ENCODE results near the gene PTPRA.

The PTPRA gene

DNA sequence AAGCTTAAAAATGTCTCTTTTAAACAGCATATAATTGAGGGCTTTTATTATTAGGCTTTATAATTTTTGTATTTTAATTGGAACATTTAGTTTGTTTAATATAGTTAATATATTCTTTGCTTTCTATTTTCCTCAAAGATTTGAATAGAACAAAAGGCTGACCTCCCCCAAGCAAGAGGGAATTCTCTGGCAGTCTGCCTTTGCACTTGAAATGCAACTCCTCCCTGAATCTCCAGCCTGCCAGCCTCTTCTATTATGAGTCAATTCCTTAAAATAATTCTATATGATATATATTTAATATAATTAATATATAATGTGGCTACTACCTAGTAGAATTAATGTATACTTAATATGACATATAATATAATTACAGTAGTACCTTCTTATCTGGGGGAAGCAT lies 69.2 kb downstream of the PTPRA start:
- DNase-seq, result no peak

DNA sequence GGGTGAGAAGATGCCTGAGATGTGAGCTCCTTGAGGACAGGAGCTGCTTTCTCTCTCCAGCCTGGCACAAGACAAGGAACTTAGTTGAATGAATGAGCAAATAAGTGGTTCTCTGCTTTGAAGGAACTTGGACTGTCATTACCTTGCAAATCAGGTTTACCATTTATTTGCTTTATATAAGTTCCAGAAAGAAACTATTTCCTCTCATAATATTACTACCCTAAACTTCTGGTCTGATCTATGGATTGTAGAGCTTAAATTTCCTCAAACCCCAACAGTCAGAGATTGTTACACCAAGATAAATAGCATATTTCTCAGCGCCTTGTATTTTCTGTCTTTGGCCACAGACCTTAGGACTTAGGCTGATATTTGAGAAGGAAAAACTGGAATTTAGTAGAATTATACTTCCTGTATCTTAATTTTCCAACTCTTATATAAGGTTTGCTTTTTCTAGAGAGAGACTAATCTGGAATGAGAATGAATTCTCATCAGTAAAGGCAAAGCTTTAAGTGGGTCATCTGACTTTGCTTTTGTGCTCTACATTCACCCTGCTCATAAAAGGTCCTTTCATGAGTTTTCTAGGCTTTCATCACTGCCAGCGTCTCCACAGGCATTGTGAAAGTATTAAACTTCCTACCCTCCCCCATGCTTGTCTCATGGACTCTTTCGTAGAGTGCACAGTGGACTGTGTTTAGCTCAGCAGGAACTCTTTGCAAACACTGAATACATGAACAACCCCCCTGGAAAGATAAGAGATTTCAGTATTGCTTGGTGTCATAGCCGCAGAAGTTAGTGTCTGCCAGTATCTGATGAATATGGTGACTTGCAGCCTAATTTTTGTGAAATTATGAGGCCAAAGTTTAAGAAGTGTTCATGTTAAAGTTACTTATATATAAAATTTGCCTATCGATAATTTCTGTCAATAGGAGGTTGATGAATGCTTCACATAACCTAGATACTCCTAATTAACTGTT lies 74.0 kb downstream of the PTPRA start:
- DNase-seq, result no peak

DNA sequence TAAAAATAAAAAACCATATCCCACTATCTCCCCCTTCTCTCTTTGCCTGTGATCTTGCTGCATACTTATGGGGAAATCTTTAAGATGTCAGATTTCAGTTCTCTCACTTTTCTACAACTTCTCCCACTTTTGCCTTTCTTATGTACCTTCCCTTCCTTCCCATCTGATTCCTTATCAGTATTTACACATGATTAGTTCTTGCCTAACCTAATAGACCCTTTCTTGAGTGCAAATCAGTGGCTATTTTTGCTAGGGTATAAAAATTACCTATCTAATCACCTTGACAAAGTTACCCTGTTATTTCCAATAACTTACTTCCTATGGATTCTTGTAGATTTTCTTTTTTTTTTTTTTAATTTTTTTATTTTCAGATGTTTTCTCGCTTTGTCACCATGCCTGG lies 75.7 kb downstream of the PTPRA start:
- DNase-seq, result no peak

DNA sequence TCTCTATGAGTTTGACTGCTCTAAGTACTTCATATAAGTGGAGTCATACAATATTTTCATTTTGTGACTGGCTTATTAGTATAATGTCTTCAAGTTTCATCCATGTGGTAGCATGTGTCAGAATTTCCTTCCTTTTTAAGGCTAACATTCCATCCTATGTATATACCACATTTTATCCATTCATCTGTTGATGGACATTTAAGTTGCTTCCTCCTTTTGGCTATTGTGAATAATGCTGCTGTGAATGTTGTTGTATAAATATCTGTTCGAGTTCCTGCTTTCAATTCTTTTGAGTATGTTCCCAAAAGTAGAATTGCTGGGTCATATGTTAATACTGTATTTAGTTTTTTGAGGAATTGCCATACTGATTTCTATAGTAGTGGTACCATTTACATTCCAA lies 79.5 kb downstream of the PTPRA start:
- DNase-seq, result no peak

DNA sequence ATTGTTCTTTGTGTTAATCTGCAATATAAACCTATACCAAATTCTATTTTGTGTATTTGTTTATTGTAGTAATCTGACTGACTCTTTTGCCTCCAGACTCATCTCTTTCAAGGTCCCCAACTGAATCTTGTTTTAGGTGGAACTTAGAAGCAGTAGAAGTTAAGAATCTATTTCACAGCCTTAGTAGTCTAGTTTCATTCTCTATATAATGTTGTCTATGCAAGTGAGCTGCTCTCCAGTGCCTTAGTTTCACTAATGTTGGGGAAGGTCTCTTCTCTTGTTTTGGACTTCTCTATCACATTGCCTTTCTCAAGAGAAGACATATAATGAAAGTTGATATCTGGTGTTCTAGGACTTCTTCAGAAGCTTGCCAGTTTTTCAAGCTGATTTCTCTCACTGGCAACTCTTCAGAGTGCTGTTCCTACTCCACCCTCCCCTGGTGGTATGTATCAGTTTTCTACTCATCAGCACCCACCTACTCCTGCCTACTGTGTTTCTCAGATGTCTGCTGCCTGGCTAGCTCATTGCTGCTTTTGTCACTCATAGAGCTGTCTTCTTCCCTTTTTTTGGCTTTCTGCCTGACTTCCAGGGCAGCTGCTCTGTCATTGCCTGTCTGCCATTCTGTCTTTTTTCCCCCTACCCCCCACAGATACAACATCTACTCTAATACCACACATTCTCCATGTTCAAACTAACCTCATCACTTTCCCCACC lies 82.1 kb downstream of the PTPRA start:
- DNase-seq, result no peak

DNA sequence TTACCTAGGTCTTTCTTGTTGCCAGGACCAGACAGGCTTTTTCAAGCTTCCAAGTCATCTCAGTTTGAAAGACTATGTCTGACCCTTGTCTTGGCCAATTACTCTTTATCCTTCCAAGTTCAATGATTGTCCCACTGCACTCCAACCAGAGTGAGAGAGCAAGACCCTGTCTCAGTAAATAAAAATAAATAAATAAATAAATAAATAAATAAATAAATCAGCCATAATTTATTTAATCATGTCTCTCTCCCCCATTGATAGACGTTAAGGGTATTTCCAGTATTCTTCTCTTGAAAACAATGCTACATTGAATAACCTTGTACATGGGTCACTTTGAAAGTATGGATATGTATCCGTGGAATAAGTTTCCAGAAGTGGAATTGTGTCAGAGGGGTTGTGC lies 83.2 kb downstream of the PTPRA start:
- no peak for DNase-seq

DNA sequence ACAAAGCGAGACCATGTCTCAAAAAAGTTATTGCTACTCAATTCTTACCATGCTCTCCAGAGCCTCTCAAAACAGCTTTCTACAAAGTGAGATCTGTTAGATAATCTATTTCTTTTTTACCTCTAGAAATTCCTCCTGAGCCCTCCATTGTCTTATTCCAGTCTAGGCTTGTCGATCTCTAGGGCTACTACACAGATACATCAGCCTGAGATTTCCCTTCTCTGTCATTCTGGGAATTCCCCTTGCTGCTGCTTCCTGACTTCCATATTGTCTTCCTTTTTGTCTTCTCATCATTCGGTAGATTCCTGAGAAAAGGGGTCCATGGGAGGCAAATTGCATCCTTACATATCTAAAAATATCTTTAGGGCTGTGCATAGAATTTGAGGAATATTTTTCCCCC lies 94.6 kb downstream of the PTPRA start:
- no peak for DNase-seq

DNA sequence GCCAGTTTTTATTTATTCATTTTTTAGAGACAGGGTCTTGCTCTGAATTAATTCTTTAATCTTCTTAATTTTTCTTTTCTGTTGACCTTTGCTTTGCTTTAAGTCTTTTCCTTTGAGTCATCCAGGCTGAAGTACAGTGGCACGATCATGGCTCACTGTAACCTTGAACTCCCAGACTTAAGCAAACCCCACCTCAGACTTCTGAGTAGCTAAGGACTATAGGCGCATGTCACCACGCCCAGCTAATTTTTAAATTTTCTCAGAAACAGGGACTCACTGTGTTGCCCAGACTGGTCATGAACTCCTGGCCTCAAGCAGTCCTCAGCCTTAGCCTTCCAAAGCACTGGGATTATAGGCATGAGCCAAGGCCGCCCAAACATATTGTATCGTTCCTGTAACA lies 98.8 kb downstream of the PTPRA start:
- DNase-seq, result no peak

DNA sequence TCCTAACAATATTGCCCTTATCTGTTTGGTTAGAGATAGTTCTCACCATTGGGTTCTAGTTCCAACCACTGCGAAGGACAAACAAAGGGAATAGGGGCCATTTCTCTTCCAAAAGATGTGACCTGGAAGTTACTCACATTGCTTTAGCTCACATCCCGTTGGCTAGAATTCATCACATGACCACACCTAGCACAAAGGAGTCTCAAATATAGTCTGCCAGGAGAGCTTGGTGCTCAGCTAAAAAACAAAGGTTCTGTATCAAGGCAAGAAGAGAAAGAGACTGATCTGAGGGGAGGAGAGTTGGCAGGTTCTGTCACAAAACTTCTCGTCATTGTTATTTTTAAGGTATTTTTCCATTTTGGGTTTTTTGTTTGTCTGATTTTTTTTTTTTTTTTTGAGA lies 100.3 kb downstream of the PTPRA start:
- DNase-seq, result no peak

DNA sequence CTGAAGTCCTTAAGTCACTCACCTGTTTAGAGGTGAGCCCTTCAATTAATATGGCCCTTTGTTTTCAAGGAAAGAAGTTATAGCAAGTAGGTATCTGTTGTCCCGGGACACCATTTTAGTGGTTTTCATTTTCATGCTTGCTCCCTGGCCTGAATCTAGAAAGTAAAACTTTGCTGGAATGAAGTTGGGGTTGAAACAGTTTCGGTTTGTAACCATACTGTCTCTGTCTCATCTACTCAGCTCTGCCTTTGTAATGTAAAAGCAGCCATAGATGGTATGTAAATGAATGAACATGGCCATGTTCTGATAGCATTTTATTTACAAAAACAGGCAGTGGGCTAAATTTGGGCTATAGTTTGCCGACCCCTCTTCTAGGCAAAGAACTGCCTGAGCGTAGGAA lies 105.2 kb downstream of the PTPRA start:
- no peak for DNase-seq

DNA sequence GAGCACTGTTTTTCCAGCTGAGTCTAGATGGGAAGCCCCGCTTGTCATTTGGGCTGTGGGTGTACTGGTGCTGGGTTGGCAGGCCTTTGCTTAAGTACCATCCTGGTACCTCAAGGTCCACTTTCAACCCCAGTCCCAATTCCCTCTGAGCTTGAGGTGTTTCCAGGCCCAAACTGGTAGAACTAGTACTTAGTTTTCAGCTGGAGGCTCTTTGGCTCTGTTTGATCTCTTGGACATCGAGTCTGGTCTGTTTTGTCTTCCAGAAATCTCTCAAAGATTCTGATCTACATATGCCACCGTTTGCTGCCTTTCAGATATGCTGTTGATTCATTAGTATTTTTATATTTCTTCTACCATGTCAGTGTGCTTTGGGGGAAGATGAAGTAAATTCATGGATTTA lies 108.4 kb downstream of the PTPRA start:
- DNase-seq, result no peak

DNA sequence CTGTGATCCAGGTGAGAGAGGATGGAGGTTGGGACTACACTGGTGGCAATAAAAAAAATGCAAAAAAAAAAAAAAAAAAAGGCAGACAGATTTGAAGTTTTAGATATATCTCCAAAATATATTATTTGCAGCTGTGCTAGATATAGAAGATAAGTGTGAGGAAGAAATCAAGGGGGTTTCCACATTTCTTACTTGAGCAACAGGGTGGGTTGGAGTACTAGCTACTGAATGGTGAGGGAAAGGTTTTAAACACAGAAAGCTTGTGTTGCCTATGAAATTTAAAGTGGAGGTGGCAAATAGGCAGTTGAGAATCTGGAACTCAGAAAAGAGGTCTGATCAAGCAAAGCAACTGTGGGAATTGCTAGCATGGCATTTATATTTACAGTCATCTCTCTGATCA lies 110.2 kb downstream of the PTPRA start:
- no peak for DNase-seq

DNA sequence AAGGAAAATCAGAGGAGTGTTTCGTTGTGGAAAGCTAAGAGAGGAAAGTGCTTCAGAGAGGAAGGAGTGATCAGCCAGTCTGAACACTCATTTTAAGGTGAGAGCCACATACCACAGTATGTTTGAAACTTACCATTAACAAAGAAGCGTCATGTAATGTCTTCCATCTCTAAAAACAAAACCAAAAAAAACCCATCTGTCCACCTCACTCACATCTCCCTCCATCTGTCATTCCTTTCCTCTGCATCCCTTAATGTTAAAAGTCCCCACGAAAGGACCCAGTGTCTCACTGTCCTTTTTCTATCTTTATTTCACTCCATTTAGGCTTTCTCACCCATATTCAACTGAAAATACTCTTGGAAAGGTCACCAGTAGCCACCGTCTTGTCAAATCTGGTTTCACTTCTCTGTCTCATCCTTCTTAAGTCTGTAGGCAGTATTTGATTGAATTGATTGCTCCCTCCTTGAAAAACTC lies 110.8 kb downstream of the PTPRA start:
- DNase-seq, result no peak

DNA sequence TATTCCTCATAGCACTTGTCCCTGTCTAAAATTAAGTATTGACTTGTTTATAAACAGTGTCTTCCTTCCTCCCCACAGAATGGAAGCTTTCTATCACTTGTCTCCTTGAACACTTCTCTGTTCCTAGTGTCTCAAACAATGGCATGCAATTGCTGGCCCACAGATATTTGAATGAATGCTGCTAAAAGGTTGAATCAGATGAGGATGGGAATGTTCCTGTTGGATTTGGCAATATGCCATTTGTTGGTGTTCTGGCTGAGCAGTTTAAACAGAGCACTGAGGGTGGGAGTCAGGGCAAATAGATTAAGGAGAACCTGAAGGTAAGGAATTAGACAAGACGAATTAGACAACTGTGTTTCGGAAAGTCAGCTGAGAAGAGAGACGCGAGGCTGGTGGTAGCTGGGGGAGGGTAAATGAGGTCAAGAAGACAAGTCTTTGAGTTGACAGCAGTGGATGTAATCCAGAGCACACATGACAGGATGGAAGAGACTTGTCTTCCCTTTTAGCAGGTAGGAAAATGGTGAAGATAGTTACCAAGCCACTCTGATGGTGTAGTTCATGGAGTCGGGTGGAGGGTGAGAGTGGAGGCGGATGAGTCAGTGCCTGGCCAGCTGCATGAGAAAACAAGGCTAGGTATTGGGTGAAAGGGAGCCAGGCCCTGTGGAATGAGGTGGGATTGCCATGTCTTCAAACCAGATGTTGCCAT lies 111.8 kb downstream of the PTPRA start:
- no peak for DNase-seq

DNA sequence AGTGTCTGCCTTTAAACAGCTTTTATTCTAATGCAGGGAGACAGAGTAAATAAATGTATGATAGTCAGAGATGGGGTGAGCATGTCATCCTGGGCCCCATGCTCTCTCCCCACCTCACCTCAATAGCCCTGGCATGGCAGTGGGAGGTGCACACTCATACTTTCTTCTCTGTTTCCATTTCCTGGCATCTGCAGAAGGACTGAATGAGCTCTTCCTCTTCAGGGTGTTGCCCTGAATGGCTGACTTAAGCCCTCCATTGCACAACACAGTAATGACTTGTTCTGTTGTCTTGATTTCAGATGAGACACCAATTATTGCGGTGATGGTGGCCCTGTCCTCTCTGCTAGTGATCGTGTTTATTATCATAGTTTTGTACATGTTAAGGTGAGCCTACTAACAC lies 113.2 kb downstream of the PTPRA start:
- DNase-seq, result no peak

DNA sequence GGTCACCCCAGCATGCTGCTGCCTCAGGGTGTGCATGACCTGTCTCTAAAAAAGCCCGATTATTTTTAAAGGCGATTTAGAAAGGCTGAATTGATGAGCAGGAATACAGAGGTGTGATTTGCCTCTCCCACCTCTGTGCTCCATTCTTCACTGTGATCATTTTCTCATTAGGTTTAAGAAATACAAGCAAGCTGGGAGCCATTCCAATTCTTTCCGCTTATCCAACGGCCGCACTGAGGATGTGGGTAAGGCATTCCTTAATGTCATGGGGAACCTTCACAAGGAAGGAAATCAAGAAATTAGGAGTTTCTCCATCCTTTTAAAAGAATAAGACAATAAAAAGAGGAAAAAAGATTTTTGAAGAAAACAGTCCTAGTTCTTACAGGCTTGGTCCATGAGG lies 114.6 kb downstream of the PTPRA start:
- DNase-seq, result no peak

DNA sequence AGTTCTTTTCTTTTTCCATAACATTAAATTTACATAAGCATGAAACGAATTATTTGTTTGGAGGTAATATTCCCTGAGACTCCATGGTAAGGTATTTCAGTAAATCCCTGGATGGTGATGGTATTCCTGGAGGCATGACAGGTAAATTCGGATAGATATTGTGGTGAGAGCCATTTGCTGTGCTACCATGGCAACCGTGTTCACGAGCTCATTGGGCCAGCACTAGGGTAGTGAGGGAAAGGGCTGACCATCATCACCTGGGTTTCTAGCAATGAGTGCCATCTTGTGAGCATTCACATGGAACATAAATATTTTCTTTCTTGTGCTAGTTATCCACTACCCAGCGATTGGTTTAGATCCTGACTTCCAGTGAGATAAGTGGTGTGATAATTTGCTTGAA lies 118.3 kb downstream of the PTPRA start:
- DNase-seq, result no peak

DNA sequence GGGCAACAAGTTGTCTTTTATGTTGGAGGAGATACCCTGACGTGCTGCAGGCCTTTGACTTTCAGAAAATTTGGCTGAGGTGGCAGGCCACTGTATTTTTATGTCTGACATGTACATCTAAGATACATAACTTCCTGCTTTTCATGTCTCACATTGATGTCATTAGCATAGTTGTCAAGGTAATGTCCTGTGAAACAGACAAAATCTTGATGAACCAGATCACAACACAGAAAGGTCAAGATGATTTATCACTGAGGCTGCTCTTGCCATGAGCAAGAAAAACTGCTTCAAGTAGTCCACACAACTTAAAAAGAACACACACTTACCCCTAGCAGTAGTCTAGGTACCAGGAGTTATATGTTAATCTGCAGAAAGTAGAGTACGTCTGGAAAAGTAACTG lies 120.0 kb downstream of the PTPRA start:
- no peak for DNase-seq

DNA sequence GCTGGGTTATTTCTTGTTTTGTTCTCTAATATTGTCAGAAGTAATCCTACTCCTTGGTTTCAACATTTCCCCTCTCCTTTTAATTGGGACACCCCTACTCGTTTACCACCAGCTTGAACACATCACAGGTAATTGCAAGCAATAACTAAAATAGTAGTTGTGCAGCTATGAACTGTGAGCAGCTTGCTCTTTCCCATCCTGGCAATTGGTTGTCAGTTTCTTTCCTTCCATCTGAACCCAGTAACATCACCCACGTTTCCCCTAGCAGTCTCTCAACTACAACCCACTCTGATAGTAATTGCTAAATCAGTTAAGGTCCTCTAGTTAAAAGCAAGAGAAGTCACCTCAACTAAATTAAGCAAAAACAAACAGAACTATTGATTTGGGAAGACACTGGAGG lies 122.5 kb downstream of the PTPRA start:
- no peak for DNase-seq

DNA sequence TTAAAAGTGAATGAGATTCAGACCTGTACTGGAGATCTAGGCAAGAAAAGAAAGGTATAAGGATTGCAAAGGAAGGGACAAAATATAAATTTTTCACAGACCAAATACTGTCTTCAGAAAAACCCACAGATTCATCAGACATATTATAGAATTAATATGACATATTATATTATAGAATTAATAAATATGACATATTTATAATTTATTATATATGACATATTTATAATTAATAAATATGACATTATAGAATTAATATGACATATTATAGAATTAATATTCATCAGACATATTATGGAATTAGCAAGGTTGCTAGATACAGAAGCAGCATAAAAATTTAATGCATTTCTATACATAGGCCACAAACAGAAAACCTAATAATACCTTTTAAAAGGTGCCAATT lies 125.4 kb downstream of the PTPRA start:
- no peak for DNase-seq

DNA sequence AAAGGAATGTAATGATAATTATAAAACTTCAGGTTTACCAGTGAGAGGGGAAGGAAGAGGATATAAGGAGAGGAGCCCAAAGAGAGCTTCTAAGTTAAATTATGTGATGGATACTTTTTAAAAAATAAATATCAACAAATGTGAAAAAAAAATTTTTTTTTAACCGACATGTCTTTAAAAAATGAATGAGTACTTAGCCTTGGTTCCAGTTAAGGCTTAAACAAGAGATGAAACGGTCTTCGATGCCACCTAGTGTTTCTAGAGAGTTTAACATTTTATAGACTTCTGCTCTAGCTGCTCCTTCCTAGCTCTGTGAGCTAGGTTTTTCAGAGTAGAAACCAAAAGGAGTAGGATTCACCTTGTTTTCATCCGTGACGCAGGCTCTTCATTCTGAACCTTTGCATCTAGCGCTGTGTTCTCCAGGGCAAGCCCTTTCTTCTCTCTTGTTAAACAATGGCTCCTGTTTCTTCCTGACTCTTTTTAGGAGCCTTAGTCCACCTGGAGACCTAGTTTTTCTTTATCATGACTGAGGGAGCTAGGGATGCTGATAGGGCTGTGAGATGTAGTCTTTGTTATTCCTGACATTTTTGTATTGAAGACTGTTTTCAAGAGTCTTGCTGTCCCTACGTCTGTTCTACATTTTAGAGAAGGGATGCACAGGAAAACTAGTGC lies 127.7 kb downstream of the PTPRA start:
- DNase-seq, result no peak

DNA sequence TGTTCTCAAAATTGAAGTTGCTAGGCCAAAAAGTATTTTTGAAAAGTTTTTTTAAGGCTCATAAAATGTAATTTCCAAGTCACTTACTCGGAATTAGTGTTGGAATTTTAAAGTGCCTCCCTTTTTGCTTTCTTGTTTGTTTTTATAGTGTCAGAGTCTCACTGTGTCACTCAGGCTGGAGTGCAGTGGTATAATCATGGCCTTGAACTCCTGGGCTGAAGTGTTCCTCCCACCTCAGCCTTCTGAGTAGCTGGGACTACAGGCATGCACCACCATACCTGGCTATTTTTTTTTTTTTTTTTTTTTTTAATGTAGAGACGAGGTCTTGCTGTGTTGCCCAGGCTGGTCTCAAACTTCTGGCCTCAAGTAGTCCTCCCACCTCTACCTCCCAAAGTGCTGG lies 130.1 kb downstream of the PTPRA start:
- DNase-seq, result no peak
